ENCODE results near the gene TMEM150B.
A peak's percentile ranks its signal among the peaks of the same experiment; 100 is the strongest.

Gene TMEM150B

DNA sequence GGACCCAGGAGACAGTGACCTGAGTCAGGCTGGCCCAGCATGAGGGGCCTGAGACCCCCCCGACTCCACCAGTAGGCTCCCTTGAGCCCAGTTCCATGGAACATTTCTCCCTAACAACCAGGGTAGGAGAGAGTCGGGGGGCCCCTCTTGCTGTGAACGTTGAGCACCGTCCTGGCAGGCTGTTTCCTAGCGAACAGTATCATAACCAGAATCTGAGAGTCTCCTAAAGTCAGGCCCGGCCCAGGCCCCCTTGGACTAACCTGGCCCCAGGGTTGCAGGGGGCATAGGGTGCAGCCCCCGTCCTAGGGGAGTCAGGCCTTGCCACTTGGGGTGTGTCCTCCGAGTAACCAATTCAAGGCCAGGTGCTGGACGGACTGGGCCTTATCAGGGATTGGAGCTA is 13.7 kb downstream of the TMEM150B start:
- TF ChIP-seq, protein P1, sequence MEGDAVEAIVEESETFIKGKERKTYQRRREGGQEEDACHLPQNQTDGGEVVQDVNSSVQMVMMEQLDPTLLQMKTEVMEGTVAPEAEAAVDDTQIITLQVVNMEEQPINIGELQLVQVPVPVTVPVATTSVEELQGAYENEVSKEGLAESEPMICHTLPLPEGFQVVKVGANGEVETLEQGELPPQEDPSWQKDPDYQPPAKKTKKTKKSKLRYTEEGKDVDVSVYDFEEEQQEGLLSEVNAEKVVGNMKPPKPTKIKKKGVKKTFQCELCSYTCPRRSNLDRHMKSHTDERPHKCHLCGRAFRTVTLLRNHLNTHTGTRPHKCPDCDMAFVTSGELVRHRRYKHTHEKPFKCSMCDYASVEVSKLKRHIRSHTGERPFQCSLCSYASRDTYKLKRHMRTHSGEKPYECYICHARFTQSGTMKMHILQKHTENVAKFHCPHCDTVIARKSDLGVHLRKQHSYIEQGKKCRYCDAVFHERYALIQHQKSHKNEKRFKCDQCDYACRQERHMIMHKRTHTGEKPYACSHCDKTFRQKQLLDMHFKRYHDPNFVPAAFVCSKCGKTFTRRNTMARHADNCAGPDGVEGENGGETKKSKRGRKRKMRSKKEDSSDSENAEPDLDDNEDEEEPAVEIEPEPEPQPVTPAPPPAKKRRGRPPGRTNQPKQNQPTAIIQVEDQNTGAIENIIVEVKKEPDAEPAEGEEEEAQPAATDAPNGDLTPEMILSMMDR (IDR thresholded peaks at IDR 0.05; ENCODE audit: insufficient read depth, low read depth, low read length, missing control alignments) = no peak
- no peak for DNase-seq (ENCODE audit: low read depth)
- H3K4me3 ChIP-seq (ENCODE audit: low read depth, low read length) = no peak overlapping the region

DNA sequence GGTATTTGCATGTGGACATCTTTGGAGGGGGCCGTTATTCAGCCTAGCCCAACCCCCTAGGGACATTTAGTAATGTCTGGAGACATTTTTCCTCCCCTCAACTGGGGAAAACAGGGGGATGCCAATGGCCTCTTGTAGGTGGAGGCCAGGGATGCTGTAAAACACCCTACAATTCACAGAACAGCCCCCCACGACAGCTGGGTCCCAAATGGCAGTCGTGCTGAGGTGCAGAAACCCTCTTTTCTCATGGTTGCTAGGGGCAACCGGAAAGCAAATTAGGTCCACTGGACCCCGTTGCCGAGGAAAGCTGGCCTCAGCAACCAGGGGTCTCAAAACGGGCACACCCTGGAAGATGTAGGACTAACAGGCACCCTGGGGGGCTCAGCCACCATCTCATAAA is 14.6 kb downstream of the TMEM150B start:
- no peak for DNase-seq (ENCODE audit: low read depth)
- H3K4me3 ChIP-seq (ENCODE audit: low read depth, low read length) = no peak overlapping the region
- TF ChIP-seq, protein P1 (IDR thresholded peaks at IDR 0.05; ENCODE audit: insufficient read depth, low read depth, low read length, missing control alignments) = no peak

DNA sequence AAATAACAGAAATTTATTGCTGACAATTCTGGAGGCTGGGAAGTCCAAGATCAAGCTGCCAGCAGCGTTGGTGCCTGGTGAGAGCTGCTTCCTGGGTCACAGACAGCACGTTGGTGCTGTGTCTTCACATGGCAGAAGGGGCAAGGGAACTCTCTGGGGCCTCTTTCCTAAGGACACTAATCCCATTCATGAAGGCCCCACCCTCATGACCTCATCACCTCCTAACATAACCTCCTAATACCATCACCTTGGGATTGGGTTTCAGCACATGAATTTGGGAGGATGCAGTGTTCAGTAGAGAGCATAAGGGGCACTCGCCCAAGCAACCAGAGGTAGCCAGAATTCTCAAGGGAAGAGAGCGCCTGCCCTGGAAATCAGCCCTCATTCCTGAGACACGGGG is 15.7 kb downstream of the TMEM150B start:
- no peak overlapping the region for H3K4me3 ChIP-seq (ENCODE audit: low read depth, low read length)
- TF ChIP-seq, protein P1 (IDR thresholded peaks at IDR 0.05; ENCODE audit: insufficient read depth, low read depth, low read length, missing control alignments) = no peak
- DNase-seq (ENCODE audit: low read depth) = no peak

DNA sequence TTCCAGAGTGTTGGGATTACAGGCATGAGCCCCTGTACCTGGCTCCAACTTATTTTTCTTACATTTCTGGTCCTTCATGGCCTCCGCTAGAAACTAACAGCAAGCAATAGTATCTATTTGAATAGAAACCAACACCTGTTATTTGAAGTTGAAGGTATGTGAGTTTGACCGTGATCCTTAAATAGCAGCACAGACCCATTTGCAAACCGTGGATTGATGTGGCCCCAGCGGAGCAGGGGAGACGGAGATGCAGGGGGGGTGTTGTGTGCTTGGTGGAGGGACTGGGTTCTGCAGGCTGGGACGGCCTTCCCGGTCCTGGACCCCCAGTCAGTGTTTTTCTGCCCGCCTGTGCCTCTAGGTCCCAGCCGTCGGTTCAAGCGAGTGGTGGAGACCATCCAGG is 16.9 kb downstream of the TMEM150B start:
- H3K4me3 ChIP-seq (ENCODE audit: low read depth, low read length) = no peak overlapping the region
- TF ChIP-seq, protein P1 (IDR thresholded peaks at IDR 0.05; ENCODE audit: insufficient read depth, low read depth, low read length, missing control alignments) = no peak
- DNase-seq (ENCODE audit: low read depth) = peak; percentile 40

DNA sequence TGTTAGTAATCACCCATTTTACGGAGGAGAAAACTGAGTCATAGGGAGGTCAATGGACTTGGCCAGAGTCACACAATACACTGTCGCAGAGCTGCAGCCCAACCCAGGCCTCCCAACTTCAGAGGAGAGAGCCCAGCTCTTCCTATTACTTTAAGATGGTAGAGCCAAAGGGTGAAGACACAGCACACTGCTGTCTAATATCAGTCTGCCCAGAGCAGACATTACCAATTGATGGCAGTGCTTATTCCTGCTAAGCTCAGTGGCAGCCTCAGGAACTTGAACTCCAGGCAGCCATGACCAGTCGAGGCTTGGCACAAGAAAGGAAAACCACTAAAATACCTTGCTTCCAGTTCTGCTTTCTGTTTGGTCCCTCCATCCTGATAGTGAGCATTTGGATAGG is 18.4 kb downstream of the TMEM150B start:
- TF ChIP-seq, protein P1 (IDR thresholded peaks at IDR 0.05; ENCODE audit: insufficient read depth, low read depth, low read length, missing control alignments) = no peak
- DNase-seq (ENCODE audit: low read depth) = no peak
- H3K4me3 ChIP-seq (ENCODE audit: low read depth, low read length) = no peak overlapping the region

DNA sequence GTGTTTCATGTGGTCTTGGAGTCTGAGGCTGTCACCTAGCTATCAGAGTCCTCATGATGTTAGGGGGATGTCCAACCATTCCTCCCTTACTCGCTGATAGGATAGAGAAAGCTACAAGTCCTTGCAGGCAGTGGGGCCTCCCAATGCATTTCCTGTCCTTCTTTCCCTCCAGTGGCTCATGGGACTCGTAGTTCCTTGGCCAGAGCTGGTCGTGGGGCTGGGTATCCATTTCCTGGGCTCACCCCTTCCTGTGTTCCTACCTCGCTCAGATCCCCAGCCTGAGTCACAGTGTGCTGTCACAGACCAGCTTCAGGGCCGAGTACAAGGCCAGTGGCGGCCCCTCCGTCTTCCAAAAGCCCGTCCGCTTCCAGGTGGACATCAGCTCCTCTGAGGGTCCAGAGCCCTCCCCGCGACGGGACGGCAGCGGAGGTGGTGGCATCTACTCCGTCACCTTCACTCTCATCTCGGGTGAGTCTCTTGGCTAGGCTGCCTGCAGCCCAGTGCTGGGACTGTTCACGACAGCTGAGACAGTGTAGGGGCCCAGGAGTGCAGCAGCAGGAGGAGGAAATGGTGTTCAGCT is 19.1 kb downstream of the TMEM150B start:
- H3K4me3 ChIP-seq (ENCODE audit: low read depth, low read length) = no peak overlapping the region
- TF ChIP-seq, protein P1 (IDR thresholded peaks at IDR 0.05; ENCODE audit: insufficient read depth, low read depth, low read length, missing control alignments) = no peak
- DNase-seq (ENCODE audit: low read depth) = peak; percentile 30

DNA sequence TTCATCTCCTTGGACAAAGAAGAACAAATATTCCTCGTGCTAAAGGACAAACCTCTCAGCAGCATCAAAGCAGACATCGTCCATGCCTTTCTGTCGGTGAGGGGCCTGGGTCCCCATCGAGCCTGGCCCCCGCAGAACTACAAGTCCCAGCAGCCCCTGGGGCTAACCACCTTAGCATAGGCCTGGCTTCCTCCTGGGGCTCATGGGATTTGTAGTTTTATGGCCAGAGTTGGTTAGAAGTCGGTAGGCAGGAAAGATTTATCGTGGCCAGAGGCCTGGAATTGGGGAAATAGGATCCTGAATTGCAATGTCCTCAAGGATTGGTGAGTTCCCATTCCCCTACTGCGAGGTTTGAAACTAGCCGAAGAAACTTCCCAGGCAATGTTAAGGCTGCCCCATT is 19.6 kb downstream of the TMEM150B start:
- DNase-seq (ENCODE audit: low read depth) = peak; percentile 46
- TF ChIP-seq, protein P1 (IDR thresholded peaks at IDR 0.05; ENCODE audit: insufficient read depth, low read depth, low read length, missing control alignments) = no peak
- no peak overlapping the region for H3K4me3 ChIP-seq (ENCODE audit: low read depth, low read length)

Measured in GM12865 (cell line).